Esophagus mucosa (tissue), 1 donor: ENCODE measurements around the gene TMTC2. TPM values are rescaled to one million over a fixed set of nuclear protein-coding genes. Genes with fewer than 3 reads are reported as not detected.

ENCODE experiments used
- ATAC-seq: fragments of 200-7000 bp; cut with Tn5 transposase; one replicate; pipeline ENCODE4 v1.9.1; 2020
- total RNA-seq: library from RNA; stranded (reverse); gene quantifications from one replicate; pipeline ENCODE4 v1.2.4, GENCODE V29; 2023
- donor health status: DM: yes; HTN: yes; CAD: no.

TMTC2 gene
- total RNA-seq, 1 donor from 2014 or later: 17.5 TPM

DNA sequence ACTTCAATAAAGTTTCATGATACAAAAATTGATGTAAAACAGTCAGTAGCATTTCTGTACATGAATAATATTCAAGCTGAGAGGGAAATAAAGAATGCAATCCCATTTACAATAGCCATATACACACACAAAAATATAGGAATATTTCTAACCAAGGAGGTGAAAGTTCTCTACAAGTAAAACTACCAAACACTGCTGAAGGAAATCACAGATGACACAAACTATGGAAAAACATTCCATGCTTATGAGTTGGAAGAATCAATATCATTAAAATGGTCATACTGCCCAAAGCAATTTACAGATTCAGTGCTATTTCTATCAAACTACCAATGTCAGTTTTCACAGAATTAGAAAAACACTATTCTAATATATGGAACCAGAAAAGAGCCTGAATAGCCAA lies 272.3 kb downstream of the TMTC2 start:
- ATAC-seq: no peak

GRCh38 chr12:82959821-82960220 lies 273.1 kb downstream of the TMTC2 start:
- ATAC-seq: no peak

DNA sequence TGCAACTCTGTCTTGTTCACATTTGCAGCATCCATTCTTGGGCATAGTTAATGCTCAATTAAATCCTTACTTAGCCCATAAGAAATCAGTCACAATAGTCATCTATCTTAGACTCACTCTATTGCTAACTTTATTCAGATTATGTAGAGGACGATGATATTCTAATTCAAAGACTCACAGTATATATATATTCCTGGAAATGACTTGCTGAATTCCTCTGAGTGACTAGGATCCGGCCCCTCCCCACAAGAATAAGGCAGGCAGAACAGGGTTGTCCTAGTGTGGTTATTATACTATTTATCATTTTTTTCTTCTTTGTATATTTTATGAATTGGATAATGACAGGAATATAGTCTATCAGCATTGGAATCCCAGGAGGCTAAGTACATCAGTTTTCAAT lies 275.1 kb downstream of the TMTC2 start:
- ATAC-seq: no peak

DNA sequence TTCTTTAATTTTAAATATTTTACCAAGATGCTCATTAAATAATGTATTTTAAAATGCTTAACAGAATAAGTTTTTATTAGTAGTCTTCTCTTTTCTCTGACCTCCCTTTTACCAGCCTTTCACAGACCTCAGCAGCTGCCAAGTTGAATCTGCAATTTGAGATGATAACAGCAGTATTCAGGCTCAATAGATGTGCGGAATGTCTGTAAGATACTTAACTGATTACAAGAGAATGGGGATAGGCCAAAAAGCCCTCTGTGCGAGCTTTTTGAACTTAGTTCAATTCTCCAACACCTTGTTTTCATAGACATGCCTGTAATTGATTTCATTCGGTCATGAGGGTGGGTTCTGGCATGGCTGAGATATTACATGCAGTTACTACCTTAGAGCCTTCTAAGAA lies 277.2 kb downstream of the TMTC2 start:
- no peak for ATAC-seq

DNA sequence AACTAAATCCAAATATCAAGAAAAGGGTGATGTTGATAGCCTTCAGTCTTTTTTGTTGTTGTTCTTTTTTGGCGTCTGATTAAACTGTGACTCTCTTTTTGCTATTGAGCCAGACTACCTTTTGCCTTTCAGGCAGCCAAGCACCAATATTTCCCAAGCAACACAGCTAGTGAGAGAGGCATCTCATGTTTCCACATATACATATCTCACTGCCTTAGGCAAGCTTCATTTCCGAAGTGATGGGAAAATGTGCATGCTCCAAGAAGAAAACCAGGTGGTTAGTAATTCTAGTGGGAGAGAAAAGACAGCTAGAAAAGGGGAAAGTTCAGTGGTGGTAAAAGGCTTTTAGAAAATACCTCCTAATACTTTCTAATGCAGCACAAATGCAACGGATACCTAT lies 277.7 kb downstream of the TMTC2 start:
- no peak for ATAC-seq

DNA sequence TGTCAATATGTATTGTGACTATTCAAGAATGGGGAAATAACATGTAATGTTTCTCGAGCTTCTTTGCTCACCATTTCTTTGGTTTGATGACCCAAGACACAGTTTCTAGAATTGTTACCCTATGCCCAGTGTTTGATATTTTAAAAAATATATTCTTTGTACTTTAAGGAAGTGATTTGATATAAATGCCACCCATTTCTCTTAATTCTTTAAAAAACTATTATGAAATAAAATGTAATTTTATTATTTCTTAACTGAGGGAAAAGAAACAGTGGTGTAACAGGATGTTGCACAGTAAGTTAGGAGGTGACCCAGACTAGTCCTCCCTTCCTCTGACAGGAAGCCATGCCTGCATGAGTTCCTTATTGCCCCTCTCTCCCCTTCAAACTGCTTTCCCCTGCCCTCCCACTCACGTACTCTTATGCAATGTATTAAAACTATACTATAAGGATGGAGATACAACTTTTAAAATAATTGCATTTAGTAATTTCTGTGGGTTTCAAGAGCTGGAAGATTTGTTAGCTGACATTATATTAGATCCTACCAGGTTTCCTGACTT lies 279.4 kb downstream of the TMTC2 start:
- no peak for ATAC-seq

GRCh38 chr12:82968631-82969367 lies 282.1 kb downstream of the TMTC2 start:
- no peak for ATAC-seq

GRCh38 chr12:82970614-82971013 lies 283.9 kb downstream of the TMTC2 start:
- ATAC-seq: no peak

DNA sequence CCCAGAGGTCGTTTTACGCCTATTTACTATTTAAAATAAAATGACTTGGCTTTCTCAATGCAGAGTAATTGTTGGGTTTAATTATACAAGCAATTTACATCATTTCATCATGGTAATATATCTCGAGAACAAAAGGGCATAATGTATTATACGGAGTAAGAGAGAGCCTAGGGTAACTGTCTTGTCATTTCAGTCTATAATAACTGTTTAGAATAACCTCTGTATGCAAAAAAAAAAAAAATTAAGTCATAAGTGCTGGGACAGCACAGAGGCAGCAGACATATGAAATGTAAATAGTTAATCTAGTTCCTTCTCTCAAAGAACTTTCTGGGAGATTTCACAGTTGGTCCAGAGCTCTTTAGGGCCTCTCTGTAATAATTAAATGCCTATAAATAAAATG lies 284.9 kb downstream of the TMTC2 start:
- ATAC-seq: no peak

DNA sequence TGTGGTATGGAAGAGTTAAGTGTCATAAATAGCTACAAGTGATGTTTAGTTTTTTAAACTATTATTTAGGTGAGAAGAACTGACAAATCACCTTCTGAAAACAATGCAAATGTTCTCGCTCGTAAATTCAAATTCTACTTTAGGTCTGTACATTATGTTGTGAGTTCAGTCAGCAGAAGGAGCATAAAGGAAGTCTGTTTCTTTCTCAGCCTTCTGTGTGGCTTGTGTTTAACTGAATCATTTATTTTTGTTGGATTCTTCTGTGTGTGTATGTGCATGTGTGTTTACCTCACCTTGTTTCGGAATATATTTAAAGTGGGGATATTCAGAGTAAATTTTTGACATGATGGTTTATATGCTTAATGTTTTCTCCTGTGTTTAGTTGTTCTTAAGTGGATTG lies 285.9 kb downstream of the TMTC2 start:
- no peak for ATAC-seq

DNA sequence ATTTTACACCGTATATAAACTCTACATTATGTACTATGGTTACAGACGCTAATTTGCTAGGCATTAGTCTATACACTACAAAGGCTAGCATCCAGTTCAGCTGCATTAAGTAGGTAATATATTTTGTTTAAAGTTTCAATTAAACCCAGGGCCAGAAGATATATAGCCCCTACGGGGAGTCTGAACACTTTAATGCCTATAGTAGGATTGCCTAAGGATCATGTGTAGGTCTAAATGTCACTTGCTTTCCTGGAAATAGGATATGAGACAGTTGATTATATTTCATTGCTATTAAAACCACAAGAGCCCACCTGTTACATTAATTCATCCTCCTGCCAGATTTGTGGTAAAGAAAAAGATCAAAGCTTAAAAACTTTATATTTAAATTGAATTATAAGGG lies 286.9 kb downstream of the TMTC2 start:
- ATAC-seq: no peak

- no peak for ATAC-seq
These were observed 294.4 kb downstream of the TMTC2 start for GRCh38 chr12:82981150-82981549.

DNA sequence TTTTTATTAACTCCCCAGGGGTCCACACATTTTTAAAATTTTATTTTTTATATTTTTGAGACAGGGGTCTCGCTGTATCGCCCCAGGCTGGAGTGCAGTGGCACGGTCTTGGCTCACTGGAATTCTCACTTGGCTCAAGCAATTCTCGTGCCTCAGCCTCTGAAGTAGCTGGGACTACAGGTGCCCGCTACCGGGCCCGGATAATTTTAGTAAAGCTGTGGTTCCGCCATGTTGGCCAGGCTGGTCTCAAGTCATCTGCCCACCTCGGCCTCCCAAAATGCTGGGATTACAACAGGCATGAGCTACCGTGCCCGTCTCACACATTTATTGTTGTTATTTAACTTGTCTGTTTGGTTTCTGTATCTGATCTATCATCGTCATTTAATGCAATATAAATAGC lies 307.4 kb downstream of the TMTC2 start:
- no peak for ATAC-seq

DNA sequence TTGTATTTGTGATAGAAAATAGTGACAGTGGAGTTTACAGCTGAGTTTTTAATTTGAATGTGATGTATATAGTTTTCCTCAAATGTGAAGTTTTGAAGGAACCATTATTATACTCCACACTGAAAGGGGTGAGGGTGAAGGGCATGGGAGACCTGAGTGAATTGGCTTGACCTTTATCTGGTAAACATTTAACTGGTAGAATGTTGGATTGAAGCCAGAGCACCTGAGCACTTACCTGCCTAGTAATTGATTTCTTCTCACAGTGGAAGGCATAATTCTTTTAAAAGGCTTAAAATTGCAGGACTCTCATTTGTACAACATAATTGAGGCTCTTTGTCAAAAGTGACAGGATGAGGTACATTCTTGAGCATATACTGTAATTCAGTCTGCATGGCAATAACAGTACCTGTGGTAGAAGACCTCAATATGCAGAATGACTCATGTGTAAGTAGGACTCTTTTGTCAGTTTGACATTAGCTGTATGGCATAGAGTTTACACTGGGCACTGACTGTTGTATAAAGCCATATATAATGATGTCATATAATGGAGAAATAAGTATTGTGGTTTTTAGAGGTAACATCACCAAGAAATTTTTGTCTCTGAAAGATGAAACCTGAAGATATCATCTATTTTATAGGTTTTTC lies 309.6 kb downstream of the TMTC2 start:
- ATAC-seq: no peak

- ATAC-seq: no peak
These were observed 311.8 kb downstream of the TMTC2 start for GRCh38 chr12:82998509-82998908.

DNA sequence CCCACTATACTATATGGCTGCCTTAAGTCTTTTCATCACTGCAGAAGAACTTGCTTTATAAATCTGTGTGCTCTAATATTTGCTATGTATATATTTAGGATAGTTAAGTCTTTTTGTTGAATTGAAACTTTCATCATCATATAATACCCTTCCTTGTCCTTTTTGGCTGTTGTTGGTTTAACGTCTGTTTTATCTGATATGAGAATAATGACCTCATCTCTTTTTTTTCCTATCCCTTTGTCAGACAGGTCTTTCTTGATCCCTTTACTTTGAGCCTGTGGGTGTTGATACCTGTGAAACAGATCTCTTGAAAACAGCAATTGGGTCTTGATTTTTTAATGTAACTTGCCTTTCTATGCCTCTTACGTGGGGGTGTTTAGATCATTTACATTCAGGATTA lies 316.3 kb downstream of the TMTC2 start:
- ATAC-seq: no peak

- ATAC-seq: no peak
These were observed 319.0 kb downstream of the TMTC2 start for GRCh38 chr12:83005534-83006197.

- no peak for ATAC-seq
These were observed 322.0 kb downstream of the TMTC2 start for GRCh38 chr12:83008703-83009102.

DNA sequence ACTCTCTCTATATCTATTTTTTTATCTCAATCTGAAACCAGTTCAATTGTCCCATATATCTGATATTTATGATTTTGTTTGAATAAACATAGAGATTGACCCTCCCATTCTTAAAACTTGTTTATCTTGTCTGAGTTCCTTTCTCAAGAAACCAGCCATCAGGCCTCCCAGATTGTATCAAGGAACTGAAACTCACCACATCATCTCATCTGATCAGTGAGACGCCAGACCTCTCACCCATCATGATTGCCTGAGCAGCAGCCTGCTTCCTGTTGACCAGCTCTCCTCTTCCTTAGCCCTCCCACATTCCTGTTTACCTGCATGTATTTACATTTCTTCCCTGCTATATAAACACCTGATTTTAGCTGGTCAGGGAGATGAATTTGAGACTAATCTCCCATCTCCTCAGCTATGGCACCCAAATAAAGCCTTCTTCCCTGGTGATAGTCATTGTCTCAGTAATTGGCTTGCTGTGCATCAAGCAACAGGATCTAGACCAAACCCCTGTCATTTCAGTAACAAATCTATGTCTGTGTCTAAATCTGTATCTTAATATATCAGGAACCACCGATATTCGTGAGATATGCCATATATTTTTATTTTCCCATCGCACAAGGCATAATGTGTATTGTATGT lies 323.6 kb downstream of the TMTC2 start:
- no peak for ATAC-seq

DNA sequence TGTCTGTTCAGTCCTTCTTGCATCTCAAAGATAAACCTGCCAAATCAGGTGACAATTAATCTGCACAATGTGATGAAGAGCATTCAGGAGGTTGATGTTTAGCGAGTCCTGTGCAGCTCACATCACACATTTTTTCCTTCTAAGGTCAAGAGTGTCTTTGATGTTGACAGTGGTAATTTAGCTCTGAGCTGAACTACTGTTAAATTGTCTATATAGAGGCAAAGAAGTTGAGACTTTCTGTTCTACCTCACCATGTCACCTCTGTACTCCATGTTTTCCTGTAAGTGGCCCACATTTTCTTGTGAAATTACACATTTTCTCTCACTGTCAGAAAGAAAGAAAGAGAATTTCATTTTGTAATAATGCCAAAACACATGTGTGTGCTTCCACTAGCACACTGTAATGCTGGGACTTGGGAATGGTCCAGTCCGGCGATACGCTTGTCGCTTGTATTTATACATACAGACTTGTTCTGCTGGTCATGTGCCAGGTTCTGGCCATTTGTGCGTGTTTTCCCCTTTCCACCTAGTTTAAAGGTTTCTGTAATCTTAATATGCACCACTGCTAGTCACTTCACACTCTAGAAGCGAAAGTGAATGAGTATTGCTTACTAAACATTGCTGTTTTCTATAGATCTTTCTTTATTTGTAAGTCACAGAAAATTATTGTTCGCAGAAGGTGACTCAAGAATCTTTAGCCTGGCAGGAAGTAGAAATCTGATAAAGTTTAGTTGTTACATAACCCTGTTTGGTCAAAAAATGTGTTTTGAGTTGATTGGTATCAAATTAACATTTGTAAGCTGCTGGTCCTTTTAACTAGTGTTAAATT lies 328.9 kb downstream of the TMTC2 start:
- ATAC-seq: no peak

DNA sequence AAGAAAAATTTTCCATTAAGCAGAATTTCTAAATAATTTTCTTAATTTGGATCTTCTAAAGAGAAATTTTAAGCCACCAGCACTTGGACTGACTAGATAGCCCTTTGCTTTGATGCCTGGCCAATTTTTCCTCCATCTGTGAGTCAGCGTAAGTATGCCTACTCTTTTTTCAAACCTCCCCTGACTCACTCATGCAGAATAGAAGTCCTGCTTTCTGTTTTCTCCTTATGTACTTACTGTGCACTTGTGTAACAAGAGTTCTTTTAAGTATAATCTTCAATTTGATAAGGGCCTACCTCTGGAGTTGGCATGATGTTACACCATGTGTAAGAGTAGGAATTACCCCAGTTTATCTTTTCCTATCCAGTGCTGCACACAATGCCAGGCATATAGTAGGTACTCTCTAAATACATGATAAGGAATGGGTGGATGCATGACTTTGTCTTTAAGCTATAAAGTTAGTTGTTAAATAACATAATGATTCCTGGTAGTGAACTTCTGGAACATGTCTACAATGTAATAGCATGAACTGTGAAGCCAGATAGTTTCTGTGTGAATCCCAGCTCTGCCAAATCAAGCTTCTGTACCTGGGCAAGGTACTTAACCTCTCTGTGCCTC lies 329.6 kb downstream of the TMTC2 start:
- ATAC-seq: peak; percentile 81

- ATAC-seq: no peak
These were observed 330.3 kb downstream of the TMTC2 start for GRCh38 chr12:83016991-83017390.
